AG04449 (cell line): ENCODE results near the gene CCDC201.

Source experiments
- CTCF ChIA-PET: fragments of 350-600 bp; formaldehyde crosslinking; extraction: SDS; loops from one replicate; lab custom pipeline; 2021; ENCODE audit warnings: antibody characterized with exemption; lab: Yijun Ruan, JAX
- POLR2A ChIA-PET: fragments of 400-600, 350-600 bp; formaldehyde crosslinking; extraction: SDS; loops from one replicate; lab custom pipeline; 2020; ENCODE audit warnings: antibody characterized with exemption, inconsistent platforms; lab: Yijun Ruan, JAX
- DNase-seq: peaks from one replicate; pipeline ENCODE4 v3.0.0-alpha.2; 2010; ENCODE audit warnings: low read depth, low spot score
- H3K4me3 ChIP-seq: 2 replicates; pipeline ENCODE4 v1.5.1; 2011; ENCODE audit warnings: low read depth, mild to moderate bottlenecking, control low read depth, low read length
- TF ChIP-seq, protein P1 (sequence below): IDR thresholded peaks from one replicate; pipeline ENCODE4 v1.5.1; 2011; ENCODE audit warnings: mild to moderate bottlenecking, moderate library complexity, low read length, control low read depth, inconsistent platforms; ENCODE audit not compliant: insufficient read depth; ENCODE audit errors: missing control alignments

Gene CCDC201

DNA sequence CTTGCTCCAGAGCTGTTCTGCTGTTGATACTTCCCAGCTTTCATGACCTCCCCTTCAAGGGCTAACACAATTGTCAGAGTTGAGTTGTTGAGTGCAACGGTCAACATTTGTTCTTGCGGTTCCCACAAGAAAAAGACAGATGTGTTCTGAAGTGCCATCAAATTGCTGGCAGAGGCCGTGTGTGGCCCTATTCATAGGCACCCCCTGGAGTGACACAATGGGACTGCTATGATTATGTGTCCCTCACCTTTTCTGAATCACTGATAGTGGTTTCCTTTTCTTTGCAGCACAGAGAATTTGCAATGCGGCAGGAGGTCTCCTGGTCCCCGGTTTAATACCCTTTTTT lies 9.6 kb upstream of the CCDC201 start:
- ChIA-PET POLR2A (no interaction called here), CTCF (interaction anchor here (0.8 to 1.1 kb wide), 2 partner anchors 8 to 9 kb away, joined by 3 to 5 read pairs; no protein-coding TSS in a partner anchor)
- no peak overlapping the region for H3K4me3 ChIP-seq
- TF ChIP-seq, protein P1, sequence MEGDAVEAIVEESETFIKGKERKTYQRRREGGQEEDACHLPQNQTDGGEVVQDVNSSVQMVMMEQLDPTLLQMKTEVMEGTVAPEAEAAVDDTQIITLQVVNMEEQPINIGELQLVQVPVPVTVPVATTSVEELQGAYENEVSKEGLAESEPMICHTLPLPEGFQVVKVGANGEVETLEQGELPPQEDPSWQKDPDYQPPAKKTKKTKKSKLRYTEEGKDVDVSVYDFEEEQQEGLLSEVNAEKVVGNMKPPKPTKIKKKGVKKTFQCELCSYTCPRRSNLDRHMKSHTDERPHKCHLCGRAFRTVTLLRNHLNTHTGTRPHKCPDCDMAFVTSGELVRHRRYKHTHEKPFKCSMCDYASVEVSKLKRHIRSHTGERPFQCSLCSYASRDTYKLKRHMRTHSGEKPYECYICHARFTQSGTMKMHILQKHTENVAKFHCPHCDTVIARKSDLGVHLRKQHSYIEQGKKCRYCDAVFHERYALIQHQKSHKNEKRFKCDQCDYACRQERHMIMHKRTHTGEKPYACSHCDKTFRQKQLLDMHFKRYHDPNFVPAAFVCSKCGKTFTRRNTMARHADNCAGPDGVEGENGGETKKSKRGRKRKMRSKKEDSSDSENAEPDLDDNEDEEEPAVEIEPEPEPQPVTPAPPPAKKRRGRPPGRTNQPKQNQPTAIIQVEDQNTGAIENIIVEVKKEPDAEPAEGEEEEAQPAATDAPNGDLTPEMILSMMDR, result no peak
- no peak for DNase-seq

DNA sequence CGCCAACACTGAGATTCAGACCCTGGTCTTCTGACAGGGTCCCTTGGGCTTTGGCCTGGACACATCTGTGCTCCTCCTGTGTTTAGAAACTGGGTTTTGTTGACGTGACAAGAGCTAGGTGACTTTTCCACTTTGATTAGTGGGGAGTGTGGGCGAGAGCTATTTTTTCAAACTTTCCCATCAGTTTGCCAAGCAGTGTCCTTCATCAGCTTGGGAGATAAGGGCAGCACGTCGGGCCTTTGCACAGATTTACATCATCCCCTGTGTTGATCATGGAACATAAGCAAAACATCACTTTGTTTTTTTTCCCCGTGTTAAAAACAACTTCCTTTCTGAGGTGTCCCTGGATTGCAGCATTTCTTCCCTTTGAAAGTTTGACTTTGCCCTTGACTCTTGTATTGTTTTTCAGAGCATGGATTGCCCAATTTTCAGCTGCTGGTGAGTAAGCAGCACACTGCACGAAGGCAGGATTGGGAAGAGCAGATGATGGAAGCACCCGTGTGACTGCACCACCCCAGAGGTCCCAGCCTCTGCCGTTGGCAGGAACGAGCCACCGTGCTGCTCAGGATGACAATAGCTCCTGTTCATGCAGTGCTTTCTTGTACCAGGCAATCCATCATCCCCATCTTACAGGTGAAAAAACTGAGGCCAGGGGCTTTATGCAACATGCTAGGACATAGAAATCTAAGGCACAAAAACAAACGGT lies 9.0 kb upstream of the CCDC201 start:
- DNase-seq, result no peak
- TF ChIP-seq, protein P1, result no peak
- ChIA-PET CTCF (interaction anchor here (0.8 to 1.1 kb wide), 2 partner anchors 9 to 11 kb away, joined by 3 to 5 read pairs; no protein-coding TSS in a partner anchor), POLR2A (no interaction called here)
- H3K4me3 ChIP-seq, result no peak overlapping the region

DNA sequence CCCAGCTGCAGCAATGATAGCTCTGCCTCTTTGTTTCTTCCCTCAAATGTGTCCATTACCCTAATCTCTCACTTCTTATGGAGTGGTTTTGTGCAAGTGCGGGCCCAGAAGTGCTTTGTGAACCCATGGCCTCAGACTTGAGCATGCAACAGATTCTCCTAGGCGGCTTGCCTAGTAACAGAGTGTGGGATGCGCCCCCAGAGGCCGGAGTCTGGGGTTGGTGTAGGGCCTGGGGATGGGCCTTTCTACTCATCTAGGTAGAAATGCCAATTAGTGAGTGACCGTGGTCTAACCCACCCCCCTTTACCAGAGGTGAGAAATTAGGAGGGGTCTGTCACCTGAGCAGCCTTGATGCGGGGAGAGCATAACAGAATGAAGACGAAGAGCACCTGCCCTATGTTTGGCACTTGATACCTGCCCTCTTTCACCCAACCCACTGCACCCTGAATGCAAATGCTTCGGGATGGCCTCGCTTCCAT lies 8.4 kb upstream of the CCDC201 start:
- H3K4me3 ChIP-seq, result no peak overlapping the region
- ChIA-PET CTCF (interaction anchor here (0.8 kb wide), 1 partner anchor 12 kb away, joined by 3 read pairs; no protein-coding TSS in a partner anchor), POLR2A (no interaction called here)
- no peak for DNase-seq
- TF ChIP-seq, protein P1, result no peak

DNA sequence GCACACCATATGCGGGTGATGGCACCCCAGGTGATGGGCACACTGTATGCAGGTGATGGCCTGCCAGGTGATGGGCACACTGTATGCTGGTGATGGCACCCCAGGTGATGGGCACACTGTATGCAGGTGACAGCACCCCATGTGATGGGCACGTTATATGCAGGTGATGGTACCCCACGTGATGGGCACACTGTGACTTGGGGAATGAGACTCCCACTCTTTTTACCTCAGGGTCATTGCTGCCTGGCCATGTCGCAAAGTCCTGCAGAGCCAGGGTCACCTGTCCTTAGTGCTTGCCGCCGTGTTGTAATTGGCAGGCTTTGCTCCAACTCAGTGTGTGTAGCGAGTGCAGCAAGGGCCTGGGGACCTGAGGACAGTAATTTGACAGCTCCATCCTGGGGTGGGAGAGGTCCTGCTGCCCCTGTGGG lies 7.6 kb upstream of the CCDC201 start:
- ChIA-PET CTCF (no interaction called here), POLR2A (no interaction called here)
- TF ChIP-seq, protein P1, result no peak
- H3K4me3 ChIP-seq, result no peak overlapping the region
- DNase-seq, result no peak

DNA sequence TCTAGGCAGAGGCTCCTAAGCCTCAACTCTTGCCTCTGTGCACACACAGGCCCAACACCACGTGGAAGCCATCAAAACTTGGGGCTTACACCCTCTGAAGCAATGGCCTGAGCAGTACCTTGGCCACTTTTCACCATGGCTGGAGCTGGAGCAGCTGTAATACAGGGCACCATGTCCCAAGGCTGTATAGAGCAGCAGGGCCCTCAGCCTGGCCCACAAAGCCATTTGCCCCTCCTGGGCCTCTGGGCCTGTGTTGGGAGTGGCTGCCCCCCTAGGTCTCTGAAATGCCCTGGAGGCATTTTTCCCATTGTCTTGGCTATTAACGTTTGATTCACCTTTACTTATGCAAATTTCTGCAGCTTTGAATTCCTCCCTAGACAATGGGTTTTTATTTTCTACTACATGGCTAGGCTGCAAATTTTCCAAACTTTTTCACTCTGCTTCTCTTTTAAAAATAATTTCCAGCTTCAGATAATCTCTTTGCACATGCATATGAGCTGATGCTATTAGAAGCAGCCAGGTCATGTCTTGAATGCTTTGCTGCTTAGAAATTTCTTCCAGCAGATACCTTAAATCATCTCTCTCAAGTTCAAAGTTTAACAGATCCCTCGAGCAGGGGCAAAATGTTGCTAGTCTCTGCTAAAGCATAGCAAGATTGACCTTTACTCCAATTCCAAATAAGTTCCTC lies 5.7 kb upstream of the CCDC201 start:
- CTCF ChIA-PET, result interaction anchor here (2.4 kb wide), 1 partner anchor 12 kb away, joined by 10 read pairs; no protein-coding TSS in a partner anchor
- H3K4me3 ChIP-seq, result no peak overlapping the region
- POLR2A ChIA-PET, result no interaction called here
- TF ChIP-seq, protein P1, result no peak
- no peak for DNase-seq

DNA sequence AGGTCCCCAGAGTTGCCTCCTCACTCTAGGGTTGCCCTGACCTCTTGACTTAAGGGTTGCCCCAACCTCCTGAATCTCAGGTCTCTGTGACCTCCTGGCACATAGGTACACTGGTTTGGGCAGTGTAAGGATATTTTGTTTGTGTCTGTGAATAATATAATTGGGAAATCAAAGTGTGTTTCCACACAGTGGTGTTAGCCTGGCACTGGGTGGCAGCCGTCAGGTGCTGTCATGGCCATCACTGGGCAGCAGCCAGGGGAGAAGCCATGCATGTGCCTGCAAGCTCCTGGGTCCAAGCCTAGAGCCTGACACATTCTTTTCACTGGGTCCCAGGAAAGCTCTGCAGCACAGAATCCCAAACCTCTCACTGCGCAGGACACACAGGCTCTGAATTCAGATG lies 3.6 kb upstream of the CCDC201 start:
- ChIA-PET POLR2A (no interaction called here), CTCF (interaction anchor here (2.4 kb wide), 1 partner anchor 14 kb away, joined by 10 read pairs; no protein-coding TSS in a partner anchor)
- no peak overlapping the region for H3K4me3 ChIP-seq
- TF ChIP-seq, protein P1, result no peak
- no peak for DNase-seq
